Kidney epithelial cell (primary cell): Measurements from ENCODE around the gene HNRNPM. TPM values are rescaled to one million over a fixed set of nuclear protein-coding genes. Genes with fewer than 3 reads are reported as not detected.
"Not testable (repeated sequence)": the region's sequence is repeated elsewhere in the genome, so short reads cannot be mapped to it uniquely, and the experiment has no call there.

Source experiments
- DNase-seq: peaks from one replicate; pipeline ENCODE4 v3.0.0-alpha.2; 2010; ENCODE audit warnings: low read depth
- H3K27me3 ChIP-seq: 2 replicates; pipeline ENCODE4 v1.6.0; 2011; ENCODE audit warnings: low read length; ENCODE audit not compliant: control insufficient read depth, insufficient read depth
- H3K36me3 ChIP-seq: 2 replicates; pipeline ENCODE4 v1.5.1; 2011; ENCODE audit warnings: low read length; ENCODE audit not compliant: control insufficient read depth, insufficient read depth
- H3K4me3 ChIP-seq: 2 replicates; pipeline ENCODE4 v1.5.1; 2011; ENCODE audit warnings: low read depth, mild to moderate bottlenecking, control low read depth, low read length
- total RNA-seq: library from RNA; depleted of rRNA; stranded (reverse); fragments of >200 nt; gene quantifications from 2 replicates; pipeline ENCODE4 v1.2.3, GENCODE V29; 2015
- TF ChIP-seq, protein P1 (sequence below): IDR thresholded peaks from 2 replicates; pipeline ENCODE4 v1.5.1; 2011; ENCODE audit warnings: mild to moderate bottlenecking, moderate library complexity, low read length, control low read depth, inconsistent platforms; ENCODE audit not compliant: insufficient read depth, poor library complexity, severe bottlenecking

HNRNPM gene
- total RNA-seq, 1 donor from 2014 or later: 115 TPM

DNA sequence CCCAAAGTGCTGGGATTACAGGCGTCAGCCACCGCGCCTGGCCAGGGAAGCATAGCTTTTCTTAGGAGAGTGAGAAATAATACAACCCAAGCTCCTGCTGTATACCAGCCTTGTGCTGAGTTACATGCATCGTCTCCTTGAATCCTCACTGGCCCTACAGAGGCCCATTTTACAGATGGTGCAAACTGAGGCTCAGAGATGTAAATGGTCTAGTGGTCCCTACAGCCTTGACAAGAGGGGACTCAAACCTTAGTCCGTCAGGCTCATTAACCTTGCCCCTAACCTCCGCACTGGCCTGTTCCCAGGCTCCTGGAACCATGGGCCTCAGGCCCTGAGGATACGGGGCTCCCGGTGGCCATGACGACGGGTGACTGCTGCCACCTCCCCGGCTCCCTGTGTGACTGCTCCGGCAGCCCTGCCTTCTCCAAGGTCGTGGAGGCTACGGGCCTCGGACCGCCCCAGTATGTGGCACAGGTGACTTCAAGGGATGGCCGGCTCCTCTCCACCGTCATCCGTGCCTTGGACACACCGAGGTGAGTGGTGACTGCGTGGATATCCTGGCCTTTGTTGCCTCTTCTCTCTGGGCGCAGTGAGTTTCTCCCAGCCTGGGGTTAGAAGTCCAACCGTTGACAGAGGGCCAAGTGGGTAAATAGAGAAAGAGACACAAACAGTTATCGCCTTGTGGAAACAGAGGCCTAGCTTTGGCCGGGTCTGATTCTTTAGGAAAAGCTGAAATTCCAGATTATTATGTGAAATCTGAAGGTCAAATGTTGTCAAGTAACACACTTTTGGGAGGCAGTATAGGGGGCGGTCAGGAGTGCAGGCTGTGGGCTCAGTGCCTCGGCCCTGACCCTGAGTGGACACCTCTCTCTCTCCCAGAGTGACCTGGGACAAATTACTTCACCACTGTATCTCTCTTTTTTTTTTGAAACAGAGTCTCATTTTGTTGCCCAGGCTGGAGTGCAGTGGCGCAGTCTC, 23.0 kb upstream of the HNRNPM start:
- no peak overlapping the region for H3K4me3 ChIP-seq
- peaks cover 4% of the 10 kb centered on the region for H3K36me3 ChIP-seq
- DNase-seq: no peak
- TF ChIP-seq, protein P1, sequence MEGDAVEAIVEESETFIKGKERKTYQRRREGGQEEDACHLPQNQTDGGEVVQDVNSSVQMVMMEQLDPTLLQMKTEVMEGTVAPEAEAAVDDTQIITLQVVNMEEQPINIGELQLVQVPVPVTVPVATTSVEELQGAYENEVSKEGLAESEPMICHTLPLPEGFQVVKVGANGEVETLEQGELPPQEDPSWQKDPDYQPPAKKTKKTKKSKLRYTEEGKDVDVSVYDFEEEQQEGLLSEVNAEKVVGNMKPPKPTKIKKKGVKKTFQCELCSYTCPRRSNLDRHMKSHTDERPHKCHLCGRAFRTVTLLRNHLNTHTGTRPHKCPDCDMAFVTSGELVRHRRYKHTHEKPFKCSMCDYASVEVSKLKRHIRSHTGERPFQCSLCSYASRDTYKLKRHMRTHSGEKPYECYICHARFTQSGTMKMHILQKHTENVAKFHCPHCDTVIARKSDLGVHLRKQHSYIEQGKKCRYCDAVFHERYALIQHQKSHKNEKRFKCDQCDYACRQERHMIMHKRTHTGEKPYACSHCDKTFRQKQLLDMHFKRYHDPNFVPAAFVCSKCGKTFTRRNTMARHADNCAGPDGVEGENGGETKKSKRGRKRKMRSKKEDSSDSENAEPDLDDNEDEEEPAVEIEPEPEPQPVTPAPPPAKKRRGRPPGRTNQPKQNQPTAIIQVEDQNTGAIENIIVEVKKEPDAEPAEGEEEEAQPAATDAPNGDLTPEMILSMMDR: no peak
- H3K27me3 ChIP-seq: no peaks in the 10 kb centered on the region

DNA sequence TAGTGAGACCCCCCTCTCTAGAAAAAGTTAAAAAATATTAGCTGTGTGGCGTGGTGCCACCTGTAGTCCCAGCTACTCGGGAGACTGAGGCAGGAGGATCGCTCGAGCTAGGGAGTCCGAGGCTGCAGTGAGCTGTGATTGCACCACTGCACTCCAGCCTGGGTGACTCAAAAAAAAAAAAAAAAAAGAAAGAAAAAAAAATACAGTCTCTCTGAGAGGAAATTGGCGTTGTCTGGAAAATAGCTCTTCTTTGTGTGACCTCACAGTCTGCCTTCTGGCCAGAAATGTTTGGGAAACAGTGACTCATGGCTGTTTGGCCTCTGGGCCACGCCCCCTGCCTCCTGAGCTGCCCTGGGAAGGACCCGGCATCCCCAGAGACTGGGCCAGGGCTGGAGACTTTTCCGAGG, 21.0 kb upstream of the HNRNPM start:
- peak; percentile 96 for DNase-seq
- peaks cover 4% of the 10 kb centered on the region for H3K36me3 ChIP-seq
- no peak overlapping the region for H3K4me3 ChIP-seq
- no peaks in the 10 kb centered on the region for H3K27me3 ChIP-seq
- TF ChIP-seq, protein P1: no peak

DNA sequence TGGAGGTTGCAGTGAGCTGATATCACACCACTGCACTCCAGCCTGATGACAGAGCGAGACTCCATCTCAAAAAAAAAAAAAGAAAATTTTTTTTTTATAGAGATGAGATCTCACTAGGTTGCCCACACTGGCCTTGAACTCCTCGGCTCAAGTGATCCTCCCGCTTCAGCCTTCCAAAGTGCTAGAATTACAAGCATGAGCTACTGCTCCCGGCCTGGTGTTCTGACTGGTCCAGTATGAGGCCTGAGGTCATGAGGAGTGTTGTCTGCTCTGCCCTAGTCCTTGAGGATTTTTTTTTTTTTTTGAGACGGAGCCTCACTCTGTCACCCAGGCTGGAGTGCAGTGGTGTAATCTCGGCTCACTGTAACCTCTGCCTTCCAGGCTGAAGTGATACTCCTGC, 19.4 kb upstream of the HNRNPM start:
- H3K27me3 ChIP-seq, DNase-seq, H3K36me3 ChIP-seq, H3K4me3 ChIP-seq: not testable (repeated sequence)

DNA sequence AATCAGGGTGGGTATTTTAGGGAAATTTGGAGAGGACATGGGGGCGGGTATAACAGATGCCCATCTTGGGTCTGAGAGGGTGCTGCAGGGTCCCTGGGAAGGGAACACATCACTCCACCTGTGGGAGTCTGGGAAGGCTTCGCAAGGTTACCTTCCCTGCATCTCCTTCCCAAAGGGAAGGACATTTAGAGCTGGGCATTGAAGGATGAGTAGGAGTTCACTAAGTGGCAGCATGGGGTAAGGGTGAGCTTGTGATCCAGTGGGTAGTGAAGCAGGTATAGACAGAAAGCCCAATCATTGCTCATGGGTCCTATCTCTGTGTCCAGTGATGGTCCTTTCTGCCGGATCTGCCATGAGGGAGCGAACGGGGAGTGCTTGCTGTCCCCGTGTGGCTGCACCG, 18.5 kb upstream of the HNRNPM start:
- Histone ChIP-seq H3K36me3 (peaks cover 4% of the 10 kb centered on the region), H3K27me3 (no peaks in the 10 kb centered on the region), H3K4me3 (no peak overlapping the region)
- DNase-seq: no peak
- TF ChIP-seq, protein P1: no peak

DNA sequence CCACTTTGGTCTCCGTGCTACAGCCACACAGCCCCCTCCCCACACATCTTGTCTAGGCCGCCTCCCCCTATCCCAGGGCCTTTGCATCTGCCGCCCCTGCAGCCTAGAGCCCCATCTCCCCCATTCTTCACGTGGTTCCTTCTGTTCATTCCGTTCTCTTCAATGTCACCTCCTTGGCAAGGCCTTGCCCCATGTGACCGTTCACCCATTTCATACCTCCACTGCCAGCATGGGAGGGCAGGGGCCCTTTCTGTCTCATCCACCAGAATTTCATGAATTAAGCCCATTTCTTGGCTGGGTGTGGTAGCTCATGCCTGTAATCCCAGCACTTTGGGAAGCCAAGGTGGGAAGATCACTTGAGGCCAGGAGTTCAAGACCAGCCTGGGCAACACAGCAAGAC, 15.7 kb upstream of the HNRNPM start:
- Histone ChIP-seq H3K4me3 (no peak overlapping the region), H3K36me3 (peaks cover 4% of the 10 kb centered on the region), H3K27me3 (no peaks in the 10 kb centered on the region)
- TF ChIP-seq, protein P1: no peak
- no peak for DNase-seq

DNA sequence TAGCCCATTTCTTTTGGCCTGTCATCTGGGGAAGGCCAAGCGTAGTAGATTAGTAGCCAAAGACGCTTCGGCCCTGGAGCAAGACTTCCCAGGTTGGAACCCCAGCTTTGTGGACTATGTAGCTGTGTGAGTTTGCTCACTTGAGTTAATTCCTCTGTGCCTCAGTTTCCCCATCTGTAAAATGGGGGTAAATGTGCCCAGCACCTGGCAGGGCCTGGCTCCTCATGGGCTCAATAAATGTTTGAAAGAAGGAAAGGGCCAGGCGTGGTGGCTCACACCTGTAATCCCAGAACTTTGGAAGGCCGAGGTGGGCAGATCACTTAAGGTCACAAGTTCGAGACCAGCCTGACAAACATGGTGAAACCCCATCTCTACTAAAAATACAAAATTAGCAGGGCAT, 14.9 kb upstream of the HNRNPM start:
- H3K4me3 ChIP-seq: no peak overlapping the region
- no peaks in the 10 kb centered on the region for H3K27me3 ChIP-seq
- H3K36me3 ChIP-seq: peaks cover 4% of the 10 kb centered on the region
- no peak for DNase-seq
- TF ChIP-seq, protein P1: no peak
